ENCODE data around the gene TGM2.

DNA sequence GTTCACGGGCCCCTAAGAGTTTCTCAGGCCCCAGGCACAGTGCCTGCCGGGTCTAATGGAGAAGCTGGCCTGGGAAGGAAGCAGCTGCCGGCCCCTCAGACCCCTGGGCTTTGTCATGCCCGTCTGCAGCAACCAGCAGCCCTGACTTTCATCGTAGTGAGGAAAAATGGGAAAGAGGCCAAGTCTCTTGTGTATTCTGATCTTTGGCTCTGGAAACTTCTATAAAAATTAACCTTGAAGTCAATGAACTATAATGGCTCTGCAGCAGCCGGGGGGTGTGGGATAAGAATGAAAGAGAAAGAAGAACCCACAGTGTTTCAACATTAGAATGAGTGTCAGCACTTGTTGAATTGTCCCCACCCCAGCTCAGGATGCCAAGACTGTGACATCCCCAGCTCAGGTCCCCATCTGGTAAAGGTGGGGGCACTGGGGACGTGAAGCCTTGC, 12.9 kb downstream of the TGM2 start:
- TF ChIP-seq, protein P1, sequence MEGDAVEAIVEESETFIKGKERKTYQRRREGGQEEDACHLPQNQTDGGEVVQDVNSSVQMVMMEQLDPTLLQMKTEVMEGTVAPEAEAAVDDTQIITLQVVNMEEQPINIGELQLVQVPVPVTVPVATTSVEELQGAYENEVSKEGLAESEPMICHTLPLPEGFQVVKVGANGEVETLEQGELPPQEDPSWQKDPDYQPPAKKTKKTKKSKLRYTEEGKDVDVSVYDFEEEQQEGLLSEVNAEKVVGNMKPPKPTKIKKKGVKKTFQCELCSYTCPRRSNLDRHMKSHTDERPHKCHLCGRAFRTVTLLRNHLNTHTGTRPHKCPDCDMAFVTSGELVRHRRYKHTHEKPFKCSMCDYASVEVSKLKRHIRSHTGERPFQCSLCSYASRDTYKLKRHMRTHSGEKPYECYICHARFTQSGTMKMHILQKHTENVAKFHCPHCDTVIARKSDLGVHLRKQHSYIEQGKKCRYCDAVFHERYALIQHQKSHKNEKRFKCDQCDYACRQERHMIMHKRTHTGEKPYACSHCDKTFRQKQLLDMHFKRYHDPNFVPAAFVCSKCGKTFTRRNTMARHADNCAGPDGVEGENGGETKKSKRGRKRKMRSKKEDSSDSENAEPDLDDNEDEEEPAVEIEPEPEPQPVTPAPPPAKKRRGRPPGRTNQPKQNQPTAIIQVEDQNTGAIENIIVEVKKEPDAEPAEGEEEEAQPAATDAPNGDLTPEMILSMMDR (IDR thresholded peaks at IDR 0.05; ENCODE audit: low read depth, low read length) = no peak
- TF ChIP-seq POLR2A (IDR thresholded peaks at IDR 0.05; ENCODE audit: extremely low read depth, insufficient read length) = no peak
- TF ChIP-seq, protein P2, sequence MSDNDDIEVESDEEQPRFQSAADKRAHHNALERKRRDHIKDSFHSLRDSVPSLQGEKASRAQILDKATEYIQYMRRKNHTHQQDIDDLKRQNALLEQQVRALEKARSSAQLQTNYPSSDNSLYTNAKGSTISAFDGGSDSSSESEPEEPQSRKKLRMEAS (IDR thresholded peaks at IDR 0.05; ENCODE audit: low read depth, low read length) = no peak

All from NB4 (cell line).